GM18861 (cell line): ENCODE data around the gene ABTB2.
A peak's percentile ranks its signal among the peaks of the same experiment; 100 is the strongest.
"Not testable (repeated sequence)": the region's sequence is repeated elsewhere in the genome, so short reads cannot be mapped to it uniquely, and the experiment has no call there.

ENCODE experiments used
- ATAC-seq: cut with Tn5 transposase; IDR thresholded peaks from one replicate; pipeline ENCODE4 v1.9.1; 2021; ENCODE audit not compliant: unreplicated experiment

ABTB2 gene

GRCh38 chr11:34194576-34195335, 163.1 kb downstream of the ABTB2 start:
- no peak for ATAC-seq

DNA sequence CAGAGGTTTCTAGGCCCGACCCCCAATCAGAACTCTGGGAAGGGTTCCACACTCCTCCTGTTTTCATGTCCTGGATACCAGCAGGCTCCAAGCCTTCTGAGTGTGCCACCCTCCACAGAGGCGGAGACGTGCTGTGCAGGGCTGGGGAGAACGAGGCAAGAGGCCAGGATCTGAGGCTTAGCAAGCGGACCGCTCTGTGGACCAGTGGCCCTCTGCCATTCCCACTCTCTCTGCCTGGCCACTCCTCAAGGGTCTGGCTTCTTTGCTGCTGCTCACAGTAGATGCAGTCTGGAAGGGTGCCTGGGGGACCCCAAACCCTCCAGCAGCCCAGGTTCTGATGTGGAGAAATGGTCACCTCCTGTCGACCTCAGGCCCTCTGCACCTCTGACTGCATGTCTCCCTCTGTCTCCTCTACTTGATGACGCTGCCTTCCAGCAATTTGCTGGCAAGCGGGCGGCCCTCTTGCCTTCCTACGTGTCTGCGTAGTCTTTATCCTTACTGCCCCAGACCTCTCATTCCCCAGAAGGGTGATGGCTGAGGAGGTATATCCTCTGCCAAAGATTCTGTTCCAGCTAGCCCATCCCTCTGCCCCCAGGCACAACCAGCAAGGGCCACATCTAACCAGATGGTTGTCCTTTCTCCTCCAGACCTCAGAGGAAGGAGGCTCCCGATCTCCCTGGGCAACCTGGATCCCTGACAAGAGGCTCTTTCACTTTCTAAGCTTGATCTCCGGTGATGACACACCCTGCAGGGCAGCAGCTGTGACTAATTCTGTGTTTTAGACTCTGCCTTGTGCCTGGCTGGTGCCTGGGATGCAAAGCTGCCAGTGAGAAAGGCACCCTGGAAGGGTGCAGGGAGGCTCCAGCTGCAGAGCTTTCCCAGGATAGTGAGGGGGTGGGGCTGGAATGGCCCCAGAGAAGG, 165.1 kb downstream of the ABTB2 start:
- ATAC-seq, result no peak

DNA sequence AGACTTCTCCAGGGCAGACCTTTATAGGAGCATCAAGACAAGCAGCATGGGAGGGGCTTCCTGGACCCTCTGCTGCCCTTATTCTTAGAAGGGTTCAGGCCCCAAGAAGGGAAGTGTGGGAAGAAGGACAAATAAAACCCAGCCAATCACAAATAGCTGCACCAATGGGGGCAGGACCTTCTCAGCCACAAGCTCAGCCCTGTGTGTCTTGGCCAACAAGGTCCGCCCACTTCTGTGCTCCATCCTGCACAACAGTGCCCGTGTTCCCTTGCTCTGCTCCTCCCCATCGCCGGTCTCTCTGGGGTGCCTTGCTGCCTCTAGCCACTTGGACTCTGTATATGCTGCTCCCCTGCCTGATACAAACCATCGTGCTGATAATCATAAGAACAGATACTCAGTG, 166.2 kb downstream of the ABTB2 start:
- ATAC-seq, result no peak

GRCh38 chr11:34190192-34191139, 167.3 kb downstream of the ABTB2 start:
- ATAC-seq, result peak; percentile 42

GRCh38 chr11:34189191-34189590, 168.6 kb downstream of the ABTB2 start:
- no peak for ATAC-seq

- no peak for ATAC-seq
Measured at GRCh38 chr11:34188181-34188580, 169.6 kb downstream of the ABTB2 start.

- no peak for ATAC-seq
Measured at GRCh38 chr11:34185926-34186841, 171.6 kb downstream of the ABTB2 start.

DNA sequence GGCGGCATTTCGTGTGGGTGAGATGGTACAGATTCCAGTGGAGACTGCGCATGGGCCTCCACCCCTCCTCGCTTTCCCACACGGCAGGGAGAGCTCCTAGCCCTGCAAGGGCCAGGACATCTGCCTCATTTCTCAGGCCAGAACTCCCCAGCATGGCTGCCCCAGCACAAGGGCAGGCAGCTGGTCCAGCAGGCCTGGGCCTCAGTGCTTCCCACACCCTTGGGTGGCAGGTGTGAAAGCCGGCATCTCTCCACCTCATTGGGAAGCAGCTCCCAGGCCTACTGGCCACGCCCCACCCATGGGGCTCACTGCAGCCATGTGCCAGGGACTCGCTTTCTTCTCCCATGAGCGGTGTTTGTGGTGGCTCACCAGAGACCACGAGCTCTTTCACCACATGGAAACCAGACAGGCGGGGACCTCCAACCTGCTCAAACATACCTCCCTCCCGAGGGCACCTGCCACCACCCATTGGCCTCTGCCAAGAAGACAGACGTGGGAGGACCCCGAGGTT, 173.2 kb downstream of the ABTB2 start:
- ATAC-seq, result no peak

DNA sequence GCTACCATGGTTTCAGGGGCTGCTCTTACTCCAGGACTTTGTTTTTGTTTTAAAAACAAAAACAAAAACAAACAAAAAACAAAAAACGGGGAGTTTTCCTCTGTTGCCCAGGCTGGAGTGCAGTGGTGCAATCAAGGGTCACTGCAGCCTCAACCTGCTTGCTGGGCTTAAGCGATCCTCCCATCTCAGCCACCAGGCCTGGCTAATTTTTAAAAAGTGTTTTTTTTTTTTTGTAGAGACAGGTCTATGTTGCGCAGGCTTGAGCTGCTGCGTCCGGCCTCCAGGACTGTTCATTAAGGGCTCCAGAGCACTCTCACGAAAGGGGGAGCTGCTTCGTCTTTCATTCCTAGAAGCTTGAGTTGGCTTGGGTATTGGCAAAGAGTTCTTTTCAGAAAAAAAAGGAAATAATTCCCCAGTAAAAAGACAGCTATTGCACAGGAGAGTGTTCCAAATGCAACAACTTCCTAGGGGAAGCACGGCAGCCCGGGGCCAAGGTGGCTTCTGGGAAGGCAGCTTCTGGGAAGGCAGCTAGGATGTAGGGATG, 173.9 kb downstream of the ABTB2 start:
- no peak for ATAC-seq

DNA sequence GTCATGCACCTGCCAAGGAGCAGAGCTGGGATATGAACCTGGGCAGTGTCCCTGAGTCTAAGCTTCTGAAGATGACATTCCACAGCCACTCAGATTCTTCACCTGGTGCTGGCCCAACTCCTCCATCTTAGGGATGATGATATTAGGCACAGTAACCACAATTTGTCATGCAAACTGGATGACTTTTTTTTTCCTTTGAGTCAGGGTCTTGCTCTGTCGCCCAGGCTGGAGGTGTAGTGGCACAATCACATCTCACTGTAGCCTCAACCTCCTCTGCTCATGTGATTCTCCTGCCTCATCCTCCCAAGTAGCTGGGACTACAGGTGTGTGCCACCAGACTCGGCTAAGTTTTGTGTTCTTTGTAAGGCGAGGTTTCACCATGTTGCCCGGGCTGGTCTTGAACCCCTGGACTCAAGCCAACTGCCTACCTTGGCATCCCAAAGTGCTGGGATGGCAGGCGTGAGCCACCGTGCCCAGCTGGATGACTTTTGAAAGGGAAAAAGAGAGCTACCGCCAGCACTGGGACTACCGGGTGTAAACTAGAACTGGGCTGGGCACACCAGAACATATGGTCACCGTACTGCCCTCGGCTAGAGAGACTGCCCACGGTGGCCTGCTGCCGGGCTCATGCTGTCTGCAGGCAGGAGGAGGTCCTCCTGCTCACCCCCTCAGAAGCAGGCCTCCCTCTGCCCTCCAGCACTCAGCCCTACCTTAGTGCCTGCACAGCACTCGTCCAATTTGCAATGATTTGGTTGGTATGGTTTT, 174.7 kb downstream of the ABTB2 start:
- no peak for ATAC-seq

- ATAC-seq, result no peak
Measured at GRCh38 chr11:34182425-34182824, 175.4 kb downstream of the ABTB2 start.

DNA sequence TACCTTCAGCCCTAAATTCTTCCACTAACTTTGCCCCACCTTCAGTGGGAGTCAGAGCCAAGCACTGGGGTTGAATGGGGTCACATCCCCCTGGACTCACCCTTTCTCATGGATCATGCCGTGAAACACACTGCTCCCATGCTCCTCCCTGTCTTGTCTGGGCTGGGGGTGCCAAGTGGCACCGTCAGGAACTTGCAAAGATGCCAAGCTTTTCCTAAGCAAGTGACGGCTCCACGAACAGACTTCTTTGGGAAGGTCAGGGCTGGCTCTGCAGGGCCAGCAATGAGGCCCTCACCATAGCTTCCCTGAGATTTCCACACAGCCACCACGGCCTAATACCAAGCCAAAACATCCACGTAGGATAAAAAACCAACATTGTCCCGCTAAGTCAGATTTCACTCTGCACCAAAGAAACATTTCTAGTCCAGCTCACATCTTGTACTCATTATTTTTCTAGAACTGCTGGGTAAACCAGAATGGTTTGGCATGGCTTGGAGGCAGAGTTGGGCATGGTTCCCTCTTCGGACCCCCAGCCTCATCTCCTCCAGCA, 175.9 kb downstream of the ABTB2 start:
- ATAC-seq, result no peak

GRCh38 chr11:34181251-34181650, 176.6 kb downstream of the ABTB2 start:
- ATAC-seq, result no peak

GRCh38 chr11:34180814-34181165, 177.0 kb downstream of the ABTB2 start:
- ATAC-seq, result not testable (repeated sequence)

DNA sequence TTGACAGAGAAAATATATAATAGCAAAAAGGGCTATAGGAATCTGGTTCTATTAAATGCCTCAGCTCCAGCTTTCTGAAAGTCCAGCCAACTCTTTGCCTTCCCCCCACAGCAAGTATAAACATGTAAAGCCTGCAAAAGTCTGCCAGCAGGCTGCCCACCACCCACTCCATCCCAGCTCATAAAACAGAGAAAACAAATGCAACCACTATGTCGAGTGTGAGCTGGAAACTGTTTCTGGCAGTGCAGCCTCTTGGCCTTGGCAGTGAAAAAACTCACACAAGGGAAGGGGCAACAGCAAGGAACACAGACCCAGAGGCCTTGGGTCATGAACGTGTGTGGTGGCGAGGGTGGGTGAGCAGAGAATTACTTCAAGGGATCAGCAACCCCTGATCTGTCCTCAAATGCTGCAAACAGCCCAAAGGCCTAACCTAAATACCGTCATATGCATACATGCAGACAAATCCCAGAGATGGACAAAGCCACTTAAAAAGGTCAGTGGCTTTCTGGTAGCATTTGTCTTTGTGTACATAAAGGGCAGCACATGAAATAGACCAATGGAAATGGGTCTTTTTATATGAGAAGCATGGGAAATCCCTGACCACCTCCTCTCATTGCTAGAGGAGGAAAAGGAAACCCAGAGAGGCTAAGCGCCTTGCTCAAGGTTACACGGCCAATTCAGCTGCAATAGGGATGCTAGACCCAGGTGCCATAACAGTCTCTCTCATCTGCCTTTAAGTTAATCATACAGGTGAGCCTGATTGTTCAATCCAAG, 177.6 kb downstream of the ABTB2 start:
- no peak for ATAC-seq

GRCh38 chr11:34179026-34179675, 178.7 kb downstream of the ABTB2 start:
- no peak for ATAC-seq

- ATAC-seq, result no peak
Measured at GRCh38 chr11:34178209-34178821, 179.5 kb downstream of the ABTB2 start.
